GM23338 (cell line): ENCODE results near the gene PSMG4. TPM values are rescaled to one million over a fixed set of nuclear protein-coding genes. Genes with fewer than 3 reads are reported as not detected.
"Not testable (repeated sequence)": the region's sequence is repeated elsewhere in the genome, so short reads cannot be mapped to it uniquely, and the experiment has no call there.

Source experiments
- ATAC-seq: fragments of 200-7000 bp; cut with Tn5 transposase; 3 replicates; pipeline ENCODE4 v1.9.1; 2020
- DNase-seq: peaks from one replicate; pipeline ENCODE4 v3.0.0-alpha.2; 2015; ENCODE audit warnings: low spot score
- H2AFZ ChIP-seq: fragments of 200-600 bp; sonication (generic); 2 replicates; pipeline ENCODE4 v1.8.0; 2016; ENCODE audit warnings: antibody characterized with exemption, mild to moderate bottlenecking, moderate library complexity
- H3F3A ChIP-seq: fragments of 200-600 bp; sonication (generic); replicated peaks from 2 replicates; pipeline ENCODE4 v1.8.0; 2017; ENCODE audit warnings: antibody characterized with exemption, mixed run types, low read depth
- H3K27ac ChIP-seq: fragments of 200-600 bp; sonication (generic); 2 replicates; pipeline ENCODE4 v1.6.1; 2016; ENCODE audit warnings: low read depth
- H3K27me3 ChIP-seq: fragments of 200-600 bp; sonication (generic); 2 replicates; pipeline ENCODE4 v1.8.0; 2016; ENCODE audit warnings: mild to moderate bottlenecking, mixed run types, moderate library complexity; ENCODE audit not compliant: insufficient read depth
- H3K36me3 ChIP-seq: fragments of 200-600 bp; sonication (generic); 2 replicates; pipeline ENCODE4 v1.8.0; 2016; ENCODE audit warnings: mild to moderate bottlenecking; ENCODE audit not compliant: insufficient read depth
- H3K4me1 ChIP-seq: fragments of 200-600 bp; sonication (generic); 2 replicates; pipeline ENCODE4 v1.8.0; 2016; ENCODE audit warnings: mild to moderate bottlenecking, moderate library complexity; ENCODE audit not compliant: insufficient read depth
- H3K4me2 ChIP-seq: fragments of 200-600 bp; sonication (generic); 2 replicates; pipeline ENCODE4 v1.7.1; 2017; ENCODE audit warnings: mixed run types
- H3K4me3 ChIP-seq: fragments of 200-600 bp; sonication (generic); 2 replicates; pipeline ENCODE4 v1.6.1; 2016; ENCODE audit warnings: mixed run types
- H3K79me2 ChIP-seq: fragments of 200-600 bp; sonication (generic); replicated peaks from 2 replicates; pipeline ENCODE4 v1.8.0; 2017; ENCODE audit warnings: mild to moderate bottlenecking; ENCODE audit not compliant: insufficient read depth
- H3K9me2 ChIP-seq: fragments of 200-600 bp; sonication (generic); 2 replicates; pipeline ENCODE4 v1.8.0; 2017; ENCODE audit not compliant: insufficient read depth
- H4K20me1 ChIP-seq: fragments of 200-600 bp; sonication (generic); replicated peaks from 2 replicates; pipeline ENCODE4 v1.8.0; 2017; ENCODE audit warnings: mild to moderate bottlenecking; ENCODE audit not compliant: insufficient read depth
- H3K27ac Mint-ChIP-seq: 2 replicates; pipeline ENCODE4 v1.8.0; 2020; ENCODE audit warnings: inconsistent platforms, mild to moderate bottlenecking, moderate library complexity, mixed read lengths
- H3K27me3 Mint-ChIP-seq: 3 replicates; pipeline ENCODE4 v1.8.0; 2022; ENCODE audit warnings: low read depth, mild to moderate bottlenecking, moderate library complexity, mixed read lengths, inconsistent platforms; ENCODE audit not compliant: insufficient read depth, poor library complexity
- H3K36me3 Mint-ChIP-seq: 3 replicates; pipeline ENCODE4 v1.8.0; 2021; ENCODE audit warnings: low read depth, mild to moderate bottlenecking, inconsistent platforms, moderate library complexity, mixed read lengths
- H3K4me1 Mint-ChIP-seq: 3 replicates; pipeline ENCODE4 v1.8.0; 2020; ENCODE audit warnings: mild to moderate bottlenecking, inconsistent platforms, mixed read lengths
- H3K4me3 Mint-ChIP-seq: 3 replicates; pipeline ENCODE4 v1.8.0; 2021; ENCODE audit warnings: moderate library complexity, mild to moderate bottlenecking, inconsistent platforms, mixed read lengths
- H3K9me3 Mint-ChIP-seq: 3 replicates; pipeline ENCODE4 v1.8.0; 2020; ENCODE audit warnings: moderate library complexity, mild to moderate bottlenecking, inconsistent platforms, mixed read lengths
- ETS1 ChIP-seq: IDR thresholded peaks from 2 replicates; pipeline ENCODE4 v1.6.1; 2016; ENCODE audit warnings: antibody characterized with exemption
- NANOG ChIP-seq: IDR thresholded peaks from 2 replicates; pipeline ENCODE4 v1.6.1; 2016; ENCODE audit warnings: antibody characterized with exemption, borderline replicate concordance
- ZNF114 ChIP-seq: fragments of 250-450 bp; sonication (Bioruptor Pico); IDR thresholded peaks from 2 replicates; pipeline ENCODE4 v1.5.0; 2020; ENCODE audit warnings: mild to moderate bottlenecking, moderate library complexity
- polyA plus RNA-seq: library from polyadenylated mRNA; unstranded; fragments of >200 nt; fragmentation: Nextera tagmentation; extraction: Ambion mirVana; gene quantifications from 2 replicates; pipeline ENCODE4 v1.2.1, GENCODE V29; 2016
- total RNA-seq: library from RNA; depleted of rRNA; stranded (reverse); fragments of >200 nt; shearing (Covaris generic); gene quantifications from 2 replicates; pipeline ENCODE4 v1.2.3, GENCODE V29; 2014
- TF ChIP-seq, protein P1 (sequence below), 2 experiments: fragments of 200-600 bp in 1 of 2; sonication (generic) in 1 of 2; conservative IDR thresholded peaks; 2 replicates each; pipeline versions ENCODE4 v1.5.1 to v1.6.1; 2016 to 2017; ENCODE audit warnings: antibody characterized with exemption in 2 of 2, low read depth in 2 of 2, mild to moderate bottlenecking in 2 of 2, moderate library complexity in 1 of 2

PSMG4 gene
- total and polyA plus RNA-seq, 2 experiments from 2014 or later = 37.2 to 168 TPM

- ATAC-seq = peak; percentile 93
- H2AFZ ChIP-seq = no peak overlapping the region
- H3K36me3 ChIP-seq = no peaks in the 10 kb centered on the region
- H3K4me3 Mint-ChIP-seq = no peak overlapping the region
- H3K79me2 ChIP-seq = no peaks in the 10 kb centered on the region
- no peaks in the 10 kb centered on the region for H3K9me2 ChIP-seq
- TF ChIP-seq, protein P1, sequence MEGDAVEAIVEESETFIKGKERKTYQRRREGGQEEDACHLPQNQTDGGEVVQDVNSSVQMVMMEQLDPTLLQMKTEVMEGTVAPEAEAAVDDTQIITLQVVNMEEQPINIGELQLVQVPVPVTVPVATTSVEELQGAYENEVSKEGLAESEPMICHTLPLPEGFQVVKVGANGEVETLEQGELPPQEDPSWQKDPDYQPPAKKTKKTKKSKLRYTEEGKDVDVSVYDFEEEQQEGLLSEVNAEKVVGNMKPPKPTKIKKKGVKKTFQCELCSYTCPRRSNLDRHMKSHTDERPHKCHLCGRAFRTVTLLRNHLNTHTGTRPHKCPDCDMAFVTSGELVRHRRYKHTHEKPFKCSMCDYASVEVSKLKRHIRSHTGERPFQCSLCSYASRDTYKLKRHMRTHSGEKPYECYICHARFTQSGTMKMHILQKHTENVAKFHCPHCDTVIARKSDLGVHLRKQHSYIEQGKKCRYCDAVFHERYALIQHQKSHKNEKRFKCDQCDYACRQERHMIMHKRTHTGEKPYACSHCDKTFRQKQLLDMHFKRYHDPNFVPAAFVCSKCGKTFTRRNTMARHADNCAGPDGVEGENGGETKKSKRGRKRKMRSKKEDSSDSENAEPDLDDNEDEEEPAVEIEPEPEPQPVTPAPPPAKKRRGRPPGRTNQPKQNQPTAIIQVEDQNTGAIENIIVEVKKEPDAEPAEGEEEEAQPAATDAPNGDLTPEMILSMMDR (conservative IDR thresholded peaks at IDR 0.05; ENCODE audit: low read depth in 2 of 2) = peak; percentile 13 to 48; a peak in 3 of 4 replicates
- no peak for TF ChIP-seq ETS1
- 0 out of 2 replicates have a peak, but pooled peaks cover 9% of the 10 kb centered on the region for H3F3A ChIP-seq
- H3K9me3 Mint-ChIP-seq = no peaks in the 10 kb centered on the region; the same call in 2 of the 3 replicates
- peaks cover 16% of the 10 kb centered on the region for H3K4me1 Mint-ChIP-seq
- peaks cover 18% of the 10 kb centered on the region for H3K4me1 ChIP-seq
- H3K27me3 Mint-ChIP-seq = peaks cover 5% of the 10 kb centered on the region
- H3K27ac Mint-ChIP-seq = no peak overlapping the region
- peak; percentile 68 for DNase-seq
- no peaks in the 10 kb centered on the region for H4K20me1 ChIP-seq
- H3K4me2 ChIP-seq = no peak overlapping the region
- H3K27me3 ChIP-seq = no peaks in the 10 kb centered on the region
- no peak overlapping the region for H3K27ac ChIP-seq
- no peaks in the 10 kb centered on the region for H3K36me3 Mint-ChIP-seq
- no peak overlapping the region for H3K4me3 ChIP-seq
These were observed 19.5 kb upstream of the PSMG4 start for GRCh38 chr6:3239110-3239830.

DNA sequence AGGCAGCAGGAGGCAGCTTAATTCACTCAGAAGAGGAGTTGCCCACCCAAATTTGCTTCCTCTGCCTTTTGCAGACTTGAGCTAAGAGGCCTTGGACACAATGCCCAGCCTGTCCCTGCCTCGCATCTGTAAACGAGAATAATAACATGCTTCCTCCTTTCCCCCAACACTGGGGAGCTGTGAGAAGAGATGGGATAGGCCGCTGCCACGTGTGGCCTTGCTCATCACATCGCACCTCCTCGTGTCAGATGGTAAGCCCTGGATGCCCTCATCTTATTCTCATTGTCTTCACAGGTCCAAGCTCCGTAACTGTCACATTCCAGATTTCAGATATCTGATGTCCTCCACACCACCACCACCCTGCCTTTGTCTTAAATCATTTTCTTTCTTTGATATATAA is 18.2 kb upstream of the PSMG4 start:
- Histone ChIP-seq H3K27ac (no peak overlapping the region), H3K4me3 (no peak overlapping the region), H3K79me2 (no peaks in the 10 kb centered on the region), H3K4me2 (no peak overlapping the region), H3K9me2 (no peaks in the 10 kb centered on the region), H4K20me1 (no peaks in the 10 kb centered on the region), H3K36me3 (no peaks in the 10 kb centered on the region), H2AFZ (no peak overlapping the region), H3K4me1 (peaks cover 8% of the 10 kb centered on the region; the same call in 1 of the 2 replicates), H3K27me3 (no peaks in the 10 kb centered on the region), H3F3A (0 out of 2 replicates have a peak, but pooled peaks cover 9% of the 10 kb centered on the region)
- Mint-ChIP-seq H3K27ac (no peak overlapping the region), H3K9me3 (no peaks in the 10 kb centered on the region; the same call in 2 of the 3 replicates), H3K27me3 (peaks cover 3% of the 10 kb centered on the region), H3K4me1 (peaks cover 9% of the 10 kb centered on the region), H3K4me3 (no peak overlapping the region), H3K36me3 (no peaks in the 10 kb centered on the region)
- DNase-seq = no peak
- TF ChIP-seq NANOG = no peak
- TF ChIP-seq, protein P1 (conservative IDR thresholded peaks at IDR 0.05; ENCODE audit: low read depth in 2 of 2) = no peak
- TF ChIP-seq ZNF114 (CRISPR knock-in tag) = no peak
- ATAC-seq = no peak

DNA sequence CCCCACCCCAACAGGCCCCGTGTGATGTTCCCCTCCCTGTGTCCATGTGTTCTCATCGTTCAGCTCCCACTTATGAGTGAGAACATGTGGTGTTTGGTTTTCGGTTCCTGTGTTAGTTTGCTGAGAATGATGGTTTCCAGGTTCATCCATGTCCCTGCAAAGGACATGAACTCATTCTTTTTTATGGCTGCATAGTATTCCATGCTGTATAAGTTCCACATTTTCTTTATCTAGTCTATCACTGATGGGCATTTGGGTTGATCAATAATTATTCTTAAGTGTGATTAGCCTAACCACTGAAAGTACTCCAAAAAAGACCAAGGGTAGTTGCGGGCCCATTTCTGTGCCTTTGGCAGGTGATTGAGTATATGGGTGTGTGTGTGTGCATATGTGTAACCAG is 17.0 kb upstream of the PSMG4 start:
- H4K20me1 ChIP-seq, H3K36me3 ChIP-seq, H3K36me3 Mint-ChIP-seq, DNase-seq, H3F3A ChIP-seq, H3K27me3 ChIP-seq, H3K27me3 Mint-ChIP-seq, H3K4me1 ChIP-seq, H2AFZ ChIP-seq, ATAC-seq, H3K9me2 ChIP-seq, H3K27ac Mint-ChIP-seq, H3K79me2 ChIP-seq, H3K4me3 Mint-ChIP-seq, H3K9me3 Mint-ChIP-seq, H3K4me2 ChIP-seq, H3K4me1 Mint-ChIP-seq, H3K27ac ChIP-seq, H3K4me3 ChIP-seq: not testable (repeated sequence)
